Testis (tissue), 2 donors: ENCODE measurements around the gene PTGS1.

Experiments used
- CTCF ChIP-seq, 3 experiments: fragments of 450-650 bp in 2 of 3; fragments of 200-600 bp in 1 of 3; sonication (generic) in 1 of 3; IDR thresholded peaks; one replicate each; pipeline ENCODE4 v1.5.1; 2016 to 2019; ENCODE audit warnings: antibody characterized with exemption in 3 of 3, mild to moderate bottlenecking in 2 of 3, moderate library complexity in 1 of 3
- POLR2A ChIP-seq: fragments of 450-650 bp; IDR thresholded peaks from one replicate; pipeline ENCODE4 v1.6.1; 2017; ENCODE audit warnings: antibody characterized with exemption, mild to moderate bottlenecking, moderate library complexity

- TF ChIP-seq CTCF (IDR thresholded peaks at IDR 0.05) (no peak), POLR2A (no peak)
Measured at GRCh38 chr9:122380293-122380692, 9.5 kb downstream of the PTGS1 start.
